ENCODE results near the gene DOCK1.

Gene DOCK1

GRCh38 chr10:127411062-127411461, 505.8 kb downstream of the DOCK1 start:
- H3K4me1 ChIP-seq (ENCODE audit: control insufficient read depth in 1 of 2, insufficient read depth in 2 of 2, low read length in 2 of 2) = peaks cover 2 to 16% of the 10 kb centered on the region in 2 experiments
- no peak overlapping the region for H3K4me2 ChIP-seq (ENCODE audit: low read length)
- H2AK5ac ChIP-seq (ENCODE audit: low read length) = no peak overlapping the region
- no peaks in the 10 kb centered on the region for H3K9me3 ChIP-seq (ENCODE audit: insufficient read depth, low read depth, low read length)
- no peak overlapping the region for H4K91ac ChIP-seq (ENCODE audit: low read depth, low read length)
- no peak overlapping the region for H4K8ac ChIP-seq (ENCODE audit: low read depth, low read length)
- no peak overlapping the region for H2BK5ac ChIP-seq (ENCODE audit: low read depth, low read length, poor library complexity)
- H3K79me2 ChIP-seq (ENCODE audit: control insufficient read depth, insufficient read depth, low read length, poor library complexity) = no peaks in the 10 kb centered on the region
- no peak overlapping the region for H2AFZ ChIP-seq (ENCODE audit: insufficient read depth, low read length, poor library complexity)
- H3K27ac ChIP-seq (ENCODE audit: low read depth, low read length) = no peak overlapping the region
- no peak for DNase-seq
- whole genome bisulfite sequencing (ENCODE audit: extremely low coverage, insufficient coverage, insufficient read length) = no CpG with 5 or more reads among the region's 10 CpGs
- peaks cover 9 to 14% of the 10 kb centered on the region in 2 experiments for H3K36me3 ChIP-seq (ENCODE audit: control insufficient read depth in 1 of 2, insufficient read depth in 2 of 2, low read length in 2 of 2)
- no peak overlapping the region for H2BK12ac ChIP-seq (ENCODE audit: low read length)
- H3K27me3 ChIP-seq (ENCODE audit: insufficient read depth, low read length) = no peaks in the 10 kb centered on the region
- no peaks in the 10 kb centered on the region for H3K79me1 ChIP-seq (ENCODE audit: low read length)
- H4K12ac ChIP-seq (ENCODE audit: low read depth, low read length) = no peak overlapping the region
- H2BK120ac ChIP-seq (ENCODE audit: insufficient read depth, low read length, poor library complexity) = no peak overlapping the region
- H3K4ac ChIP-seq (ENCODE audit: low read depth, low read length) = no peak overlapping the region
- no peak overlapping the region for H3K23ac ChIP-seq (ENCODE audit: low read length)
- H3K14ac ChIP-seq (ENCODE audit: low read length) = no peak overlapping the region
- H3K4me3 ChIP-seq (ENCODE audit: low read depth, low read length) = no peak overlapping the region
- H3K9ac ChIP-seq (ENCODE audit: low read length) = no peak overlapping the region
- no peak overlapping the region for H3K18ac ChIP-seq (ENCODE audit: low read length)

DNA sequence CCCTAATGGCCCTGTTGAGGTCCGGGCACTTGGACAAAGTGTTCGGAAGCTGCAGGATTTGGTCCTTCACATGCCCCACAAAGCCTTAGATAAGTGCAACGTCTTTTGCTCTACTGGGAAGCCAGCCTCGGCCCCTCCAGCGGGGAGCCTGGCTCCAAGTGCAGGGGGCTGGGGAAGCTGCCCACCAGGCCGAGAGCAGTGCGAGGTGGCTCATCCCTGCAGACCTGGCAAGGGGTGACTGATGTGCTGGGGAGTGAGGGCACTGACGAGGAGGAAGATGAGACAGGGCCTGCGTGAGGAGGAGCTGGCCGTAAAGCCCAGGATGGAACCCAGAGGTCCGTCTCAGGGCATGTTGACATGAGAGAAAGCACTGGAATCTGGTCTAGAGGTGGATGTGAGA, 508.1 kb downstream of the DOCK1 start:
- no peak overlapping the region for H3K4me2 ChIP-seq (ENCODE audit: low read length)
- peaks cover 2 to 9% of the 10 kb centered on the region in 2 experiments for H3K4me1 ChIP-seq (ENCODE audit: control insufficient read depth in 1 of 2, insufficient read depth in 2 of 2, low read length in 2 of 2)
- H3K79me2 ChIP-seq (ENCODE audit: control insufficient read depth, insufficient read depth, low read length, poor library complexity) = no peaks in the 10 kb centered on the region
- H3K36me3 ChIP-seq (ENCODE audit: control insufficient read depth in 1 of 2, insufficient read depth in 2 of 2, low read length in 2 of 2) = peaks cover 18 to 19% of the 10 kb centered on the region in 2 experiments
- no peak overlapping the region for H3K4ac ChIP-seq (ENCODE audit: low read depth, low read length)
- H2BK5ac ChIP-seq (ENCODE audit: low read depth, low read length, poor library complexity) = no peak overlapping the region
- H2BK120ac ChIP-seq (ENCODE audit: insufficient read depth, low read length, poor library complexity) = no peak overlapping the region
- no peak overlapping the region for H3K9ac ChIP-seq (ENCODE audit: low read length)
- WGBS (ENCODE audit: extremely low coverage, insufficient coverage, insufficient read length) = no CpG with 5 or more reads among the region's 11 CpGs
- no peaks in the 10 kb centered on the region for H3K9me3 ChIP-seq (ENCODE audit: insufficient read depth, low read depth, low read length)
- no peak overlapping the region for H3K23ac ChIP-seq (ENCODE audit: low read length)
- no peak overlapping the region for H2AK5ac ChIP-seq (ENCODE audit: low read length)
- no peak overlapping the region for H2AFZ ChIP-seq (ENCODE audit: insufficient read depth, low read length, poor library complexity)
- H4K8ac ChIP-seq (ENCODE audit: low read depth, low read length) = no peak overlapping the region
- H3K4me3 ChIP-seq (ENCODE audit: low read depth, low read length) = no peak overlapping the region
- no peak overlapping the region for H4K91ac ChIP-seq (ENCODE audit: low read depth, low read length)
- no peak overlapping the region for H3K27ac ChIP-seq (ENCODE audit: low read depth, low read length)
- no peak for DNase-seq
- no peak overlapping the region for H4K12ac ChIP-seq (ENCODE audit: low read depth, low read length)
- H2BK12ac ChIP-seq (ENCODE audit: low read length) = no peak overlapping the region
- H3K14ac ChIP-seq (ENCODE audit: low read length) = no peak overlapping the region
- no peak overlapping the region for H3K18ac ChIP-seq (ENCODE audit: low read length)
- H3K79me1 ChIP-seq (ENCODE audit: low read length) = no peaks in the 10 kb centered on the region
- H3K27me3 ChIP-seq (ENCODE audit: insufficient read depth, low read length) = no peaks in the 10 kb centered on the region

- Histone ChIP-seq H2BK12ac (ENCODE audit: low read length) (no peak overlapping the region), H4K8ac (ENCODE audit: low read depth, low read length) (no peak overlapping the region), H3K23ac (ENCODE audit: low read length) (no peak overlapping the region), H3K18ac (ENCODE audit: low read length) (no peak overlapping the region), H2BK120ac (ENCODE audit: insufficient read depth, low read length, poor library complexity) (no peak overlapping the region), H3K79me1 (ENCODE audit: low read length) (no peaks in the 10 kb centered on the region), H2BK5ac (ENCODE audit: low read depth, low read length, poor library complexity) (no peak overlapping the region), H3K4me3 (ENCODE audit: low read depth, low read length) (no peak overlapping the region), H2AFZ (ENCODE audit: insufficient read depth, low read length, poor library complexity) (no peak overlapping the region), H3K79me2 (ENCODE audit: control insufficient read depth, insufficient read depth, low read length, poor library complexity) (no peaks in the 10 kb centered on the region), H3K4me2 (ENCODE audit: low read length) (no peak overlapping the region), H3K36me3 (ENCODE audit: control insufficient read depth in 1 of 2, insufficient read depth in 2 of 2, low read length in 2 of 2) (peaks cover 24 to 25% of the 10 kb centered on the region in 2 experiments), H3K14ac (ENCODE audit: low read length) (no peak overlapping the region), H3K27ac (ENCODE audit: low read depth, low read length) (no peak overlapping the region), H3K9ac (ENCODE audit: low read length) (no peak overlapping the region), H4K91ac (ENCODE audit: low read depth, low read length) (no peak overlapping the region), H3K9me3 (ENCODE audit: insufficient read depth, low read depth, low read length) (no peaks in the 10 kb centered on the region), H2AK5ac (ENCODE audit: low read length) (no peak overlapping the region), H3K4me1 (ENCODE audit: control insufficient read depth in 1 of 2, insufficient read depth in 2 of 2, low read length in 2 of 2) (peaks cover 2 to 8% of the 10 kb centered on the region in 2 experiments), H4K12ac (ENCODE audit: low read depth, low read length) (no peak overlapping the region), H3K27me3 (ENCODE audit: insufficient read depth, low read length) (no peaks in the 10 kb centered on the region), H3K4ac (ENCODE audit: low read depth, low read length) (no peak overlapping the region)
- WGBS (ENCODE audit: extremely low coverage, insufficient coverage, insufficient read length) = no CpG with 5 or more reads among the region's 9 CpGs
- DNase-seq = no peak
Measured at GRCh38 chr10:127414024-127414423, 508.8 kb downstream of the DOCK1 start.

DNA sequence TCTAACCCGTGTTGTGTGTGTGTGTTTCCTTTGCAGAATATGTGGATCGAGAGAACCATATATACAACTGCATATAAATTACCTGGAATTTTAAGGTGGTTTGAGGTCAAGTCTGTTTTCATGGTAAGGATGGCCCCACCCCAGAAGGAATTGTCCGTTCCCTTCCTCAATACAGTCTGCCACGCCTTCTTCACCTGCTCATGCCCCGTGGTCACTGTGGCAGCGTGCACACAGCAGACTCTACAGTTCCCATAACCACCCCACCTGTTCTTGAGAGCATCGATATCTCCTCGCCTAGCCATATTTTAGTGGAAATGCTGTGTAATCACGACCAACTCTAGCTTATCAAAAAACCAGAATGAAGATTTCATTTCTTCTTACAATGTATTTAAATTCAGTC, 509.9 kb downstream of the DOCK1 start:
- Histone ChIP-seq H3K36me3 (ENCODE audit: control insufficient read depth in 1 of 2, insufficient read depth in 2 of 2, low read length in 2 of 2) (peaks cover 34 to 36% of the 10 kb centered on the region in 2 experiments), H2AK5ac (ENCODE audit: low read length) (no peak overlapping the region), H3K4me2 (ENCODE audit: low read length) (no peak overlapping the region), H3K4me1 (ENCODE audit: control insufficient read depth in 1 of 2, insufficient read depth in 2 of 2, low read length in 2 of 2) (peaks cover 2 to 8% of the 10 kb centered on the region in 2 experiments), H3K23ac (ENCODE audit: low read length) (no peak overlapping the region), H3K18ac (ENCODE audit: low read length) (no peak overlapping the region), H2BK12ac (ENCODE audit: low read length) (no peak overlapping the region), H3K27me3 (ENCODE audit: insufficient read depth, low read length) (no peaks in the 10 kb centered on the region), H3K27ac (ENCODE audit: low read depth, low read length) (no peak overlapping the region), H2BK5ac (ENCODE audit: low read depth, low read length, poor library complexity) (no peak overlapping the region), H4K12ac (ENCODE audit: low read depth, low read length) (no peak overlapping the region), H3K14ac (ENCODE audit: low read length) (no peak overlapping the region), H2BK120ac (ENCODE audit: insufficient read depth, low read length, poor library complexity) (no peak overlapping the region), H4K91ac (ENCODE audit: low read depth, low read length) (no peak overlapping the region), H3K4me3 (ENCODE audit: low read depth, low read length) (no peak overlapping the region), H3K79me1 (ENCODE audit: low read length) (no peaks in the 10 kb centered on the region), H3K79me2 (ENCODE audit: control insufficient read depth, insufficient read depth, low read length, poor library complexity) (no peaks in the 10 kb centered on the region), H3K9ac (ENCODE audit: low read length) (no peak overlapping the region), H3K9me3 (ENCODE audit: insufficient read depth, low read depth, low read length) (no peaks in the 10 kb centered on the region), H3K4ac (ENCODE audit: low read depth, low read length) (no peak overlapping the region), H4K8ac (ENCODE audit: low read depth, low read length) (no peak overlapping the region), H2AFZ (ENCODE audit: insufficient read depth, low read length, poor library complexity) (no peak overlapping the region)
- DNase-seq = no peak
- WGBS (ENCODE audit: extremely low coverage, insufficient coverage, insufficient read length) = no CpG with 5 or more reads among the region's 9 CpGs

Measured in trophoblast cell (in vitro differentiated cells and primary cell).